H1 (cell line): ENCODE data around the gene ADIPOR2. TPM values are rescaled to one million over a fixed set of nuclear protein-coding genes. Genes with fewer than 3 reads are reported as not detected.

ENCODE experiments used
- CBX8 ChIP-seq: fragments of 300-800, 300-1000 bp; sonication (generic); IDR thresholded peaks from 2 replicates; pipeline ENCODE4 v1.7.1; 2016; ENCODE audit warnings: low read depth, low read length, borderline replicate concordance
- E2F6 ChIP-seq: IDR thresholded peaks from 2 replicates; pipeline ENCODE4 v1.6.1; 2012; ENCODE audit warnings: inconsistent platforms
- POLR2AphosphoS5 ChIP-seq: IDR thresholded peaks from 2 replicates; pipeline ENCODE4 v1.6.1; 2011; ENCODE audit warnings: low read depth, low read length
- RAD21 ChIP-seq, 2 experiments: IDR thresholded peaks in 1 of 2; conservative IDR thresholded peaks in 1 of 2; 2 replicates each; pipeline ENCODE4 v1.6.1; 2011; ENCODE audit warnings: low read depth in 2 of 2, low read length in 2 of 2, improper control_type of control experiment in 1 of 2, inconsistent platforms in 1 of 2, mild to moderate bottlenecking in 1 of 2, moderate library complexity in 1 of 2
- TBP ChIP-seq: IDR thresholded peaks from 2 replicates; pipeline ENCODE4 v1.6.1; 2011; ENCODE audit warnings: low read depth, low read length, improper control_type of control experiment
- polyA plus RNA-seq, 7 experiments: library from polyadenylated mRNA; depleted of rRNA in 3 of 7; stranded (reverse) in 5 of 7; unstranded in 2 of 7; fragments of >200 nt in 5 of 7; fragments of 200-250 nt in 2 of 7; gene quantifications; 1 replicate in 5 of 7; 2 replicates in 1 of 7; 4 replicates in 1 of 7; pipeline versions ENCODE4 v1.2.1 to v1.2.3, GENCODE V29; 2011 to 2013; ENCODE audit warnings: missing spikeins in 2 of 7, mixed read lengths in 2 of 7
- total RNA-seq: library from RNA; stranded (reverse); fragmentation: NEBNext Ultra II Directional; extraction: Animal tissue kit (Norgen Biotek cat#: 25700); gene quantifications from 2 replicates; pipeline ENCODE4 v1.2.1, GENCODE V29; 2021

The ADIPOR2 gene
- total and polyA plus RNA-seq, 2 of the 8 experiments (the other 6 are each of a cell fraction or from before 2014, with no cell fraction given) = 17.5 to 50.8 TPM

- TF ChIP-seq E2F6 (no peak), CBX8 (no peak), TBP (no peak), POLR2AphosphoS5 (no peak), RAD21 (IDR thresholded peaks at IDR 0.05 in 1 of 2, conservative IDR thresholded peaks at IDR 0.05 in 1 of 2; ENCODE audit: low read depth in 2 of 2, low read length in 2 of 2) (no peak)
Measured at GRCh38 chr12:1826867-1827705, 136.2 kb downstream of the ADIPOR2 start (continued).
